Epithelial cell of proximal tubule (primary cell): ENCODE data around the gene TPM1. TPM values are rescaled to one million over a fixed set of nuclear protein-coding genes. Genes with fewer than 3 reads are reported as not detected.
A peak's percentile ranks its signal among the peaks of the same experiment; 100 is the strongest.

Experiments
- DNase-seq: peaks from one replicate; pipeline ENCODE4 v3.0.0-alpha.2; 2011; ENCODE audit warnings: low read depth
- H3K4me3 ChIP-seq: 2 replicates; pipeline ENCODE4 v1.5.1; 2011; ENCODE audit warnings: low read depth, mild to moderate bottlenecking, low read length
- total RNA-seq: library from RNA; depleted of rRNA; stranded (reverse); fragments of >200 nt; gene quantifications from 2 replicates; pipeline ENCODE4 v1.2.3, GENCODE V29; 2015
- TF ChIP-seq, protein P1 (sequence below): conservative IDR thresholded peaks from 2 replicates; pipeline ENCODE4 v1.5.1; 2012; ENCODE audit warnings: low read depth, mild to moderate bottlenecking, low read length

TPM1 gene
- total RNA-seq, 1 donor from 2014 or later: 925 TPM

GRCh38 chr15:63045465-63045840 is 2.9 kb downstream of the TPM1 start:
- TF ChIP-seq, protein P1, sequence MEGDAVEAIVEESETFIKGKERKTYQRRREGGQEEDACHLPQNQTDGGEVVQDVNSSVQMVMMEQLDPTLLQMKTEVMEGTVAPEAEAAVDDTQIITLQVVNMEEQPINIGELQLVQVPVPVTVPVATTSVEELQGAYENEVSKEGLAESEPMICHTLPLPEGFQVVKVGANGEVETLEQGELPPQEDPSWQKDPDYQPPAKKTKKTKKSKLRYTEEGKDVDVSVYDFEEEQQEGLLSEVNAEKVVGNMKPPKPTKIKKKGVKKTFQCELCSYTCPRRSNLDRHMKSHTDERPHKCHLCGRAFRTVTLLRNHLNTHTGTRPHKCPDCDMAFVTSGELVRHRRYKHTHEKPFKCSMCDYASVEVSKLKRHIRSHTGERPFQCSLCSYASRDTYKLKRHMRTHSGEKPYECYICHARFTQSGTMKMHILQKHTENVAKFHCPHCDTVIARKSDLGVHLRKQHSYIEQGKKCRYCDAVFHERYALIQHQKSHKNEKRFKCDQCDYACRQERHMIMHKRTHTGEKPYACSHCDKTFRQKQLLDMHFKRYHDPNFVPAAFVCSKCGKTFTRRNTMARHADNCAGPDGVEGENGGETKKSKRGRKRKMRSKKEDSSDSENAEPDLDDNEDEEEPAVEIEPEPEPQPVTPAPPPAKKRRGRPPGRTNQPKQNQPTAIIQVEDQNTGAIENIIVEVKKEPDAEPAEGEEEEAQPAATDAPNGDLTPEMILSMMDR: no peak
- peak overlapping the region; percentile 75 for H3K4me3 ChIP-seq

DNA sequence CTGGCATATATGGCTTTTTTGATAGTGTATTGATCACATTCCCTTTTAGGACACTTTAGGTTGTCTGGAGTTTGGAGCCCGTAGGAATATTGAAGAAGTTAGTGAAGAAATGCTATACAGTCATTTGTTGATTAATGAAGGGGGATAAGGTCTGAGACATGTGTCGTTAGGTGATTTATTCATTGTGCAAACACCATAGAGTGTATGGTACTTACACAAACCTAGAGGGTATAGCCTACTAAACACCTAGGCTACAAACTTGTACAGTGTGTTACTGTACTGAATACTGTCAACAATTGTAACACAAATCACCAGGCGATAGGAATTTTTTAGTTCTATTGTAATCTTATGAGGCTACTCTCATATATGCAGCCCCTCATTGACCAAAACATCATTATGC is 3.3 kb downstream of the TPM1 start:
- DNase-seq: no peak
- TF ChIP-seq, protein P1: no peak
- peak overlapping the region; percentile 75 for H3K4me3 ChIP-seq

More at GRCh38 chr15:63045465-63045840, 2.9 kb downstream of the TPM1 start:
- no peak for DNase-seq

DNA sequence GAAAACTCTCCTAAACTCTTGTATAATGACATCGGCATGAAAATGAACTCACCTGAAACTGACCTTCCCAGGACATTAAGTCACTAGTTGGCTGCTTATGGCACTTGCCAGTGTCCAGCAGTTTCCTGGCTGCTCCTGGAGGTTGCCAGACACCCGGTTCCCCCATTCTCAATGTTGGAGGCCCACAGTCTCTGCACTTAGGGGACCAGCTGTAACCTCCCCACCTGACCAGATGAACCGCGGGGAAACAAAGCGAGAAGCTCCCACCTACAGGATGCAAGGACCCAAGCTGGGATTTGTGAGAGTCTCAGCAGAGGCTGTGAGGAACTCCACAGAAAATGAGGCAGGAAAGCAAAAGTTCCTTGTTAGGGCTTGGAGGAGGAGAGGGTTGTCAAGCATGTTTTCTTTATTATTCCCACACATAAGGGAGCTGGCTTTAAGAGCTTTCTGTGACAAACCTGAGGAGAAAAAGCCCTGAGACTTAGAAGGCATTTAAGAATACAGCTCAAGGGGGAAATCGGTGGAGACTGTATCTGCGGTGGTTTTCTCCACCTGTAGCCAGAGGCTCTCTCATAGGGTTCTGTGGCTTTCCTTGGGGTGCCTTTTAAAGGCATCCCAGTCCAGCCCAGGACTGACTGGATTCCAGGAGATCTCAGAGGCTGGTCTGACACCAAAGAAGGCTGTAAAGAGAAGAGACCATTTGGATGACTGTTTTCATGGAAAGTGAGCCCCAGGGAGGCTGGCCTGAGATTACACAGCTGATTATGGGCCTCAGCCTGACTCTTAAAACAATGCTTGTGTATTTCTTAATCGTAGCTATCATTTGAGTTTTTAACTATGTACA is 4.6 kb downstream of the TPM1 start:
- TF ChIP-seq, protein P1: no peak
- peak overlapping the region; percentile 75 for H3K4me3 ChIP-seq
- no peak for DNase-seq

DNA sequence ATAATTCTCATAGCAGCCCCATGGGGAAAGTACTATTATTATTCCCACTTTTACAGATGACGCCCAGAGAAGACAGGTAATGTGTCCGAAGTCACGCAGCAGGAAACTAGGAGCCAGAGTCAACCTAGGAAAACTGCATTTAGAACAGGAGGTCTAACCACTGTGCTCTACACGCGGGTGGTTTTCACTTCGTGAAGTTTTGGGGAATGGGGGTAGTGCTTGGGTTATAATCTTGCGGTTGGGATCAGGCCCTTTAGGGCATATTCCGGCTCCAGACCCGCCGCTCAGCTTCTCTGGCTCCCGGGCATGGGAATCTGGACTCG is 5.2 kb downstream of the TPM1 start:
- TF ChIP-seq, protein P1: no peak
- peak overlapping the region; percentile 75 for H3K4me3 ChIP-seq
- DNase-seq: no peak

- peak overlapping the region; percentile 75 for H3K4me3 ChIP-seq
- TF ChIP-seq, protein P1: peak; percentile 85
- DNase-seq: no peak
These were observed 5.7 kb downstream of the TPM1 start for GRCh38 chr15:63048115-63048775.

DNA sequence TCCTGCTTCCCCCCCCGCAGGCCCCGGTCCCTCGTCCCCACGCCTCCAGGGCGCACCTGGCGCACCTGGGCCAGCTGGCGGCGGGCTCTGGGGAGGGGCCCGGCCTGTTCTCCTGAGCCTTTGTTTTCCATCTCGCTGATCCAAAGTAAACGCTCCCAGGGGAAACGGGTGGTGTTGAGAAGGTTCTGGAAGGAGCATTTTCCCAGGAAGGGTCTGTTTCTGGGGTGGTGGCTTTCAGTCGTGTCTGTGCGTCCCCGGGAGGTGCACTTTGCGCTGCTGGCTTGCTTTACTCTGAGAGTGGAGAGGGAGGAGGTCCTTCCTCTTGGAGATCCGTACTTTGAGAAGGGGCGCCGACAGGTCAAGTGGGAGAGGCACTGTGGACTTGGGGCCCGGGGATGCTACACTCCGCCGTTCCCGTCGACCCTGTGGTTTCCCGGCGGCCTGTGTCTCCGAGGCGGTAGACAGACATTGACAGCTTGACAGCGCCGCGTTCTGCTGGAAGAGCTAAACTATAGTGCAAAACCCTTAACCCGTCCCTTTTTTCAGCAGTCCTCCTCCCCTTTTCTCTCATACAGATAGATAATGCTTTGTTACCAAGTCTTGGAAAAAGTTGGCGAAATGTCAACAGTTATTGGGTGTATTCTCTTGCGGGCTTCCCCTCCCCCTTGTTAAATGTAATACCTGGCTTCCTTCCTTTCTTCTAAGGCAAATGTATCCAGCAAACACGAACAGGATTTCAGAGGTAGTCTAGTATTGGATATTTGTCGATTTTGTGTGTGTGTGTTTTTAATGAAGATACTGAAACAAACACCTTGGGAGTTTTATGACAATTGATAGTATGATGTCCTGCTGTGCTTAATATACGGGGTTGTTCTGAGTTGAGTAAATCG is 6.5 kb downstream of the TPM1 start:
- peak overlapping the region; percentile 75 for H3K4me3 ChIP-seq
- TF ChIP-seq, protein P1: no peak
- DNase-seq: no peak
